Keratinocyte (primary cell): ENCODE results near the gene HNRNPH3. TPM values are rescaled to one million over a fixed set of nuclear protein-coding genes. Genes with fewer than 3 reads are reported as not detected.

Source experiments
- DNase-seq: peaks from one replicate; pipeline ENCODE4 v3.0.0-alpha.2; 2011; ENCODE audit warnings: low read depth, missing footprints, low spot score
- FAIRE-seq: peaks from 2 replicates; lab custom pipeline; 2011; peaks lifted over from hg19 to GRCh38; lab: Jason Lieb, UNC
- H2AFZ ChIP-seq: 2 replicates; pipeline ENCODE4 v1.6.0; 2012; ENCODE audit warnings: low read length, control low read depth, inconsistent platforms; ENCODE audit not compliant: control insufficient read depth
- H3K27ac ChIP-seq: 2 replicates; pipeline ENCODE4 v1.5.1; 2011; ENCODE audit warnings: low read length; ENCODE audit not compliant: control insufficient read depth, insufficient read depth
- H3K27me3 ChIP-seq: 3 replicates; pipeline ENCODE4 v1.6.0; 2011; ENCODE audit warnings: low read length; ENCODE audit not compliant: control insufficient read depth, insufficient read depth; ENCODE audit errors: extremely low read depth
- H3K36me3 ChIP-seq, 2 experiments: 2 replicates in 1 of 2; 3 replicates in 1 of 2; pipeline ENCODE4 v1.5.1; 2011; ENCODE audit warnings: low read length in 2 of 2, mild to moderate bottlenecking in 1 of 2; ENCODE audit not compliant: control insufficient read depth in 2 of 2, insufficient read depth in 2 of 2; ENCODE audit errors: extremely low read depth in 1 of 2
- H3K4me1 ChIP-seq: 3 replicates; pipeline ENCODE4 v1.5.1; 2011; ENCODE audit warnings: low read length; ENCODE audit not compliant: control insufficient read depth, insufficient read depth; ENCODE audit errors: extremely low read depth
- H3K4me2 ChIP-seq: 3 replicates; pipeline ENCODE4 v1.6.0; 2011; ENCODE audit warnings: low read depth, low read length; ENCODE audit not compliant: control insufficient read depth, insufficient read depth; ENCODE audit errors: extremely low read depth
- H3K4me3 ChIP-seq, 3 experiments: fragments of 200-600 bp in 1 of 3; sonication (generic) in 1 of 3; 2 replicates in 2 of 3; 3 replicates in 1 of 3; pipeline ENCODE4 v1.5.1; 2011 to 2016; ENCODE audit warnings: low read length in 3 of 3, mild to moderate bottlenecking in 3 of 3, control low read depth in 2 of 3, inconsistent platforms in 1 of 3, low read depth in 1 of 3, mixed read lengths in 1 of 3, mixed run types in 1 of 3, moderate library complexity in 1 of 3; ENCODE audit not compliant: control insufficient read depth in 2 of 3, insufficient read depth in 2 of 3; ENCODE audit errors: extremely low read depth in 1 of 3
- H3K79me2 ChIP-seq: 2 replicates; pipeline ENCODE4 v1.6.0; 2012; ENCODE audit warnings: low read length; ENCODE audit not compliant: control insufficient read depth, insufficient read depth
- H3K9ac ChIP-seq: 3 replicates; pipeline ENCODE4 v1.6.0; 2011; ENCODE audit warnings: low read length; ENCODE audit not compliant: control insufficient read depth, insufficient read depth; ENCODE audit errors: extremely low read depth
- H3K9me1 ChIP-seq: 3 replicates; pipeline ENCODE4 v1.6.0; 2011; ENCODE audit warnings: low read length; ENCODE audit not compliant: control insufficient read depth, insufficient read depth; ENCODE audit errors: extremely low read depth
- H3K9me3 ChIP-seq: 2 replicates; pipeline ENCODE4 v1.5.1; 2012; ENCODE audit warnings: low read depth, low read length; ENCODE audit not compliant: control insufficient read depth
- H4K20me1 ChIP-seq: 3 replicates; pipeline ENCODE4 v1.6.0; 2011; ENCODE audit warnings: low read length; ENCODE audit not compliant: control insufficient read depth, insufficient read depth; ENCODE audit errors: extremely low read depth
- CTCF ChIP-seq, 3 experiments: IDR thresholded peaks in 1 of 3; conservative IDR thresholded peaks in 1 of 3; optimal IDR thresholded peaks in 1 of 3; 2 replicates in 2 of 3; 3 replicates in 1 of 3; pipeline versions ENCODE3 to v1.5.1; 2011; ENCODE audit warnings: low read length in 3 of 3, mild to moderate bottlenecking in 3 of 3, moderate library complexity in 2 of 3, control low read depth in 1 of 3, inconsistent platforms in 1 of 3; ENCODE audit not compliant: insufficient read depth in 2 of 3; ENCODE audit errors: extremely low read depth in 1 of 3
- EZH2 ChIP-seq: IDR thresholded peaks from one replicate; pipeline ENCODE4 v1.6.1; 2012; ENCODE audit warnings: inconsistent platforms, mild to moderate bottlenecking, low read length, moderate library complexity
- dilution Hi-C: fragments of 300-500 bp; cut with MboI; formaldehyde crosslinking; loops from one replicate; pipeline ENCODE4 v1.7.0; 2020; ENCODE audit warnings: low sequenced_read_pairs; ENCODE audit not compliant: extremely low pct_ligation_motif_present
- polyA plus RNA-seq, 5 experiments: library from polyadenylated mRNA; depleted of rRNA in 3 of 5; stranded (reverse) in 3 of 5; stranded (forward) in 1 of 5; unstranded in 1 of 5; fragments of >200 nt; gene quantifications; 1 replicate in 1 of 5; 2 replicates in 3 of 5; 3 replicates in 1 of 5; pipeline versions ENCODE4 v1.2.1 to v1.2.3, GENCODE V29; 2011 to 2012; ENCODE audit warnings: missing spikeins in 2 of 5, low read depth in 1 of 5, low replicate concordance in 1 of 5

HNRNPH3 gene
- polyA plus RNA-seq, 1 donor (not counting 4 experiments of a cell fraction or from before 2014, with no cell fraction given), result 108 TPM

- H3K9ac ChIP-seq, result no peak overlapping the region
- no peaks in the 10 kb centered on the region for H3K4me1 ChIP-seq
- no peak overlapping the region for H3K4me3 ChIP-seq
- TF ChIP-seq CTCF (optimal IDR thresholded peaks at IDR 0.05 in 1 of 3, IDR thresholded peaks at IDR 0.05 in 1 of 3, conservative IDR thresholded peaks at IDR 0.05 in 1 of 3; ENCODE audit: extremely low read depth in 1 of 3, insufficient read depth in 2 of 3, low read length in 3 of 3) (no peak), EZH2 (no peak)
- no peaks in the 10 kb centered on the region for H4K20me1 ChIP-seq
- H3K9me3 ChIP-seq, result no peaks in the 10 kb centered on the region
- H2AFZ ChIP-seq, result no peak overlapping the region
- DNase-seq (no peak), FAIRE-seq (no peak)
- no peak overlapping the region for H3K27ac ChIP-seq
- H3K79me2 ChIP-seq, result no peaks in the 10 kb centered on the region
- dilution Hi-C loops, result no loop called here
- H3K4me2 ChIP-seq, result no peak overlapping the region
- no peaks in the 10 kb centered on the region for H3K9me1 ChIP-seq
- H3K27me3 ChIP-seq, result no peaks in the 10 kb centered on the region
- H3K36me3 ChIP-seq, result no peaks in the 10 kb centered on the region
Measured at GRCh38 chr10:68302871-68303270, 29.0 kb upstream of the HNRNPH3 start.

GRCh38 chr10:68303849-68304412 is 27.9 kb upstream of the HNRNPH3 start:
- Histone ChIP-seq H3K4me3 (no peak overlapping the region), H3K4me1 (no peaks in the 10 kb centered on the region), H4K20me1 (no peaks in the 10 kb centered on the region), H3K9me3 (no peaks in the 10 kb centered on the region), H3K36me3 (no peaks in the 10 kb centered on the region), H3K9me1 (no peaks in the 10 kb centered on the region), H2AFZ (no peak overlapping the region), H3K27ac (no peak overlapping the region), H3K27me3 (no peaks in the 10 kb centered on the region), H3K79me2 (no peaks in the 10 kb centered on the region), H3K4me2 (no peak overlapping the region), H3K9ac (no peak overlapping the region)
- no peak for TF ChIP-seq CTCF (optimal IDR thresholded peaks at IDR 0.05 in 1 of 3, IDR thresholded peaks at IDR 0.05 in 1 of 3, conservative IDR thresholded peaks at IDR 0.05 in 1 of 3; ENCODE audit: extremely low read depth in 1 of 3, insufficient read depth in 2 of 3, low read length in 3 of 3)
- TF ChIP-seq EZH2, result no peak
- FAIRE-seq (no peak), DNase-seq (no peak)
- dilution Hi-C loops, result no loop called here
